BJ (cell line): ENCODE data around the gene POLD2. TPM values are rescaled to one million over a fixed set of nuclear protein-coding genes. Genes with fewer than 3 reads are reported as not detected.
A peak's percentile ranks its signal among the peaks of the same experiment; 100 is the strongest.

Experiments
- CTCF ChIA-PET: fragments of 350-600 bp; formaldehyde crosslinking; extraction: SDS; loops from one replicate; lab custom pipeline; 2021; ENCODE audit warnings: antibody characterized with exemption, inconsistent platforms; lab: Yijun Ruan, JAX
- POLR2A ChIA-PET: fragments of 300-600 bp; sonication (Branson Sonifier 250); formaldehyde crosslinking; extraction: SDS; loops from one replicate; lab custom pipeline; 2021; ENCODE audit warnings: antibody characterized with exemption; lab: Charles Lee
- DNase-seq: peaks from one replicate; pipeline ENCODE4 v3.0.0-alpha.2; 2011; ENCODE audit warnings: low read depth
- H3K27me3 ChIP-seq: 2 replicates; pipeline ENCODE4 v1.6.0; 2011; ENCODE audit warnings: low read length; ENCODE audit not compliant: control insufficient read depth, insufficient read depth
- H3K36me3 ChIP-seq: 2 replicates; pipeline ENCODE4 v1.5.1; 2011; ENCODE audit warnings: low read length; ENCODE audit not compliant: control insufficient read depth, insufficient read depth
- H3K4me3 ChIP-seq: 2 replicates; pipeline ENCODE4 v1.5.1; 2011; ENCODE audit warnings: low read depth, mild to moderate bottlenecking, control low read depth, low read length
- polyA plus RNA-seq: library from polyadenylated mRNA; depleted of rRNA; stranded (reverse); fragments of >200 nt; gene quantifications from 2 replicates; pipeline ENCODE4 v1.2.3, GENCODE V29; 2011
- TF ChIP-seq, protein P1 (sequence below): IDR thresholded peaks from 2 replicates; pipeline ENCODE4 v1.5.1; 2011; ENCODE audit warnings: low read depth, mild to moderate bottlenecking, control low read depth, inconsistent platforms, low read length, moderate library complexity; ENCODE audit not compliant: insufficient read depth

The POLD2 gene
- polyA plus RNA-seq, 1 experiment, result 87.2 TPM

DNA sequence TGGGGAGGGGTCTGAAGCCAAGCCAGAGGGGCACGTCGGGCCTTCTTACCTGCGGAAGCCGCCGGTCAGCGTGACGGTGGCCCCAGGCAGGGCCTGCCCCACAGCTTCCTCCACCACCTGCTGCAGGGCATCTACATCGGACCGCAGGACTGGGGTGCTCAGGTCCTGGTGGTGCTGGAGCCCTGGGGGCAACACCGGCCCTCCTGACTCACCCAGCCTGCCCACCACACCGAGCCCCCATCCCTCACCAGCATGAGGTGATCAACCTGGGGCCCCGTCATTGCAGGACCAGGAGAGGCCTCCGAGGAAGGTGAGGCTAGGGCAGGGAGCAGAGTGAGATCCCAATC, 49.0 kb downstream of the POLD2 start:
- DNase-seq, result no peak
- ChIA-PET CTCF (interaction anchor here (0.9 to 1.6 kb wide), 3 partner anchors 28 to 126 kb away, joined by 3 to 4 read pairs (median 3); partner anchors contain the start of gene YKT6), POLR2A (no interaction called here)
- Histone ChIP-seq H3K4me3 (no peak overlapping the region), H3K27me3 (no peaks in the 10 kb centered on the region), H3K36me3 (peaks cover 37% of the 10 kb centered on the region)
- TF ChIP-seq, protein P1, sequence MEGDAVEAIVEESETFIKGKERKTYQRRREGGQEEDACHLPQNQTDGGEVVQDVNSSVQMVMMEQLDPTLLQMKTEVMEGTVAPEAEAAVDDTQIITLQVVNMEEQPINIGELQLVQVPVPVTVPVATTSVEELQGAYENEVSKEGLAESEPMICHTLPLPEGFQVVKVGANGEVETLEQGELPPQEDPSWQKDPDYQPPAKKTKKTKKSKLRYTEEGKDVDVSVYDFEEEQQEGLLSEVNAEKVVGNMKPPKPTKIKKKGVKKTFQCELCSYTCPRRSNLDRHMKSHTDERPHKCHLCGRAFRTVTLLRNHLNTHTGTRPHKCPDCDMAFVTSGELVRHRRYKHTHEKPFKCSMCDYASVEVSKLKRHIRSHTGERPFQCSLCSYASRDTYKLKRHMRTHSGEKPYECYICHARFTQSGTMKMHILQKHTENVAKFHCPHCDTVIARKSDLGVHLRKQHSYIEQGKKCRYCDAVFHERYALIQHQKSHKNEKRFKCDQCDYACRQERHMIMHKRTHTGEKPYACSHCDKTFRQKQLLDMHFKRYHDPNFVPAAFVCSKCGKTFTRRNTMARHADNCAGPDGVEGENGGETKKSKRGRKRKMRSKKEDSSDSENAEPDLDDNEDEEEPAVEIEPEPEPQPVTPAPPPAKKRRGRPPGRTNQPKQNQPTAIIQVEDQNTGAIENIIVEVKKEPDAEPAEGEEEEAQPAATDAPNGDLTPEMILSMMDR, result no peak

DNA sequence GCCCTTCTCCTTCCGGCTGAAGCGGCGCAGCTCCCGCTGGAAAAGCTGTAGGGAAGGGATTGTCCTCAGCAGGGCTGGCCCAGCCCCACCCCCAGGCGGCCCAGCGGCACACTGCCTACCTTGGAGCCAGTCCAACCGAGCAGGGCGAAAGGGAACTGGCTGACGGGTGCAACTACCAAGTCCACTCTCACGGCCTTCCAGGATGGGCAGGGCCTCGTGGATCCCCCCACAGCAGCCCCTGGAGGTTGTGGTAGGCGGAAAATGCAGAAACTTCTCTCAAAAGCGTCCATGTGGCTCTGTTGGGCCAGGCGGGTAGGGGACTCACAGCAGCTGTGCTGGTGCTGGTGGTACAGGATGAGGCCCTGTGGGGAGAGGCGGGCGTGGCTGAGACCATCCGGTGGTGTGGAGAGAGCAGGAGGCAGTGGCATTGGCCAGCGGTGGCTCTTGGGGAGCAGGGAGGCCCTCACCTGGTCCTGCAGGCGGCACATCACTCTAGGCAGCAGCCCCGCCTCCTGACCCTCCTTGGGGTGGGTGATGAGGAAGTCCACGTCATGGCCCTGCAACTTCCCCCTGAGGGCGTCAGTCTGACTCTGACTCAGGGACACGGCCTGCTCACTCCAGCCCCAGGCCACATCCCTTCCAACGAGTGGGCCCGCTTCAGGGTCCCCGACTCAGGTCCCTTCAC, 49.5 kb downstream of the POLD2 start:
- POLR2A ChIA-PET, result no interaction called here
- TF ChIP-seq, protein P1, result no peak
- no peak for DNase-seq
- CTCF ChIA-PET, result interaction anchor here (0.9 to 3.6 kb wide), 4 partner anchors 29 to 127 kb away, joined by 3 to 52 read pairs (median 4); partner anchors contain the start of genes DBNL and YKT6
- no peak overlapping the region for H3K4me3 ChIP-seq
- peaks cover 32% of the 10 kb centered on the region for H3K36me3 ChIP-seq
- no peaks in the 10 kb centered on the region for H3K27me3 ChIP-seq

- Histone ChIP-seq H3K36me3 (peaks cover 22% of the 10 kb centered on the region), H3K27me3 (no peaks in the 10 kb centered on the region), H3K4me3 (no peak overlapping the region)
- DNase-seq, result peak; percentile 44
- ChIA-PET POLR2A (interaction anchor here (0.8 kb wide), 1 partner anchor 16 kb away, joined by 3 read pairs; no protein-coding TSS in a partner anchor), CTCF (interaction anchor here (0.7 to 3.6 kb wide), 20 partner anchors 8 to 492 kb away, joined by 3 to 52 read pairs (median 6); partner anchors contain the start of genes DBNL, GCK, POLD2 and YKT6)
- TF ChIP-seq, protein P1, result peak; percentile 92
Measured at GRCh38 chr7:44072364-44073231, 50.8 kb downstream of the POLD2 start.

DNA sequence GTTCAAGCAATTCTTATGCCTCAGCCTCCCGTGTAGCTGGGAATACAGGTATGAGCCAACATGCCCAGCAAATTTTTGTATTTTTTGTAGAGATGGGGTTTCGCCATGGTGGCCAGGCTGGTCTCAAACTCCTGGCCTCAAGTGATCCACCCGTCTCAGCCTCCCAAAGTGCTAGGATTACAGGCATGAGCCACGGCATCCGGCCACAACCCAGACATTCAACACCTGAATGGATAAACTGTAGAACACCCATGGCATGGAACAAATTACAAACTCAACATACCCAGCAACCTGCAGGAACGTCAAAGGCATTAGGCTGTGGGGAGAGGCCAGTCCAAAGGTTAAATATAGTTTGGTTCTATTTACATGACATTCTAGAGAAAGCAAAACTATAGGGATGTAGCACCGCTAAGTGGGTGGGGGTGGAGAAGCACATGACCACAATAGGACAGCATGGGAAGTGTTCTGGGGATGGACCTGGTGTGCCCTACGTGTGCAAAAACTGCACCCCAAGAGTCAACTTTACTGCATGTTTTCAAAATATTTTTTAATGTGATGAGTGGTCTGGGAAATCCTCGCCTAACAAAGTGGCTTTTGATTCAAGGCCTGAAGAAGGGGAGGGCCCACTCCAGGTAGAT, 51.5 kb downstream of the POLD2 start:
- TF ChIP-seq, protein P1, result no peak
- ChIA-PET POLR2A (no interaction called here), CTCF (interaction anchor here (0.7 to 3.6 kb wide), 21 partner anchors 9 to 492 kb away, joined by 3 to 52 read pairs (median 6); partner anchors contain the start of genes DBNL, GCK, POLD2 and YKT6)
- Histone ChIP-seq H3K4me3 (no peak overlapping the region), H3K36me3 (peaks cover 18% of the 10 kb centered on the region), H3K27me3 (no peaks in the 10 kb centered on the region)
- no peak for DNase-seq
